Keratinocyte (primary cell): Measurements from ENCODE around the gene TBC1D22B. TPM values are rescaled to one million over a fixed set of nuclear protein-coding genes. Genes with fewer than 3 reads are reported as not detected.

Source experiments
- DNase-seq: peaks from one replicate; pipeline ENCODE4 v3.0.0-alpha.2; 2011; ENCODE audit warnings: low read depth, missing footprints, low spot score
- FAIRE-seq: peaks from 2 replicates; lab custom pipeline; 2011; peaks lifted over from hg19 to GRCh38; lab: Jason Lieb, UNC
- H2AFZ ChIP-seq: 2 replicates; pipeline ENCODE4 v1.6.0; 2012; ENCODE audit warnings: low read length, control low read depth, inconsistent platforms; ENCODE audit not compliant: control insufficient read depth
- H3K27ac ChIP-seq: 2 replicates; pipeline ENCODE4 v1.5.1; 2011; ENCODE audit warnings: low read length; ENCODE audit not compliant: control insufficient read depth, insufficient read depth
- H3K27me3 ChIP-seq: 3 replicates; pipeline ENCODE4 v1.6.0; 2011; ENCODE audit warnings: low read length; ENCODE audit not compliant: control insufficient read depth, insufficient read depth; ENCODE audit errors: extremely low read depth
- H3K36me3 ChIP-seq, 2 experiments: 2 replicates in 1 of 2; 3 replicates in 1 of 2; pipeline ENCODE4 v1.5.1; 2011; ENCODE audit warnings: low read length in 2 of 2, mild to moderate bottlenecking in 1 of 2; ENCODE audit not compliant: control insufficient read depth in 2 of 2, insufficient read depth in 2 of 2; ENCODE audit errors: extremely low read depth in 1 of 2
- H3K4me1 ChIP-seq: 3 replicates; pipeline ENCODE4 v1.5.1; 2011; ENCODE audit warnings: low read length; ENCODE audit not compliant: control insufficient read depth, insufficient read depth; ENCODE audit errors: extremely low read depth
- H3K4me2 ChIP-seq: 3 replicates; pipeline ENCODE4 v1.6.0; 2011; ENCODE audit warnings: low read depth, low read length; ENCODE audit not compliant: control insufficient read depth, insufficient read depth; ENCODE audit errors: extremely low read depth
- H3K4me3 ChIP-seq, 3 experiments: fragments of 200-600 bp in 1 of 3; sonication (generic) in 1 of 3; 2 replicates in 2 of 3; 3 replicates in 1 of 3; pipeline ENCODE4 v1.5.1; 2011 to 2016; ENCODE audit warnings: low read length in 3 of 3, mild to moderate bottlenecking in 3 of 3, control low read depth in 2 of 3, inconsistent platforms in 1 of 3, low read depth in 1 of 3, mixed read lengths in 1 of 3, mixed run types in 1 of 3, moderate library complexity in 1 of 3; ENCODE audit not compliant: control insufficient read depth in 2 of 3, insufficient read depth in 2 of 3; ENCODE audit errors: extremely low read depth in 1 of 3
- H3K79me2 ChIP-seq: 2 replicates; pipeline ENCODE4 v1.6.0; 2012; ENCODE audit warnings: low read length; ENCODE audit not compliant: control insufficient read depth, insufficient read depth
- H3K9ac ChIP-seq: 3 replicates; pipeline ENCODE4 v1.6.0; 2011; ENCODE audit warnings: low read length; ENCODE audit not compliant: control insufficient read depth, insufficient read depth; ENCODE audit errors: extremely low read depth
- H3K9me1 ChIP-seq: 3 replicates; pipeline ENCODE4 v1.6.0; 2011; ENCODE audit warnings: low read length; ENCODE audit not compliant: control insufficient read depth, insufficient read depth; ENCODE audit errors: extremely low read depth
- H3K9me3 ChIP-seq: 2 replicates; pipeline ENCODE4 v1.5.1; 2012; ENCODE audit warnings: low read depth, low read length; ENCODE audit not compliant: control insufficient read depth
- H4K20me1 ChIP-seq: 3 replicates; pipeline ENCODE4 v1.6.0; 2011; ENCODE audit warnings: low read length; ENCODE audit not compliant: control insufficient read depth, insufficient read depth; ENCODE audit errors: extremely low read depth
- EZH2 ChIP-seq: IDR thresholded peaks from one replicate; pipeline ENCODE4 v1.6.1; 2012; ENCODE audit warnings: inconsistent platforms, mild to moderate bottlenecking, low read length, moderate library complexity
- dilution Hi-C: fragments of 300-500 bp; cut with MboI; formaldehyde crosslinking; loops from one replicate; pipeline ENCODE4 v1.7.0; 2020; ENCODE audit warnings: low sequenced_read_pairs; ENCODE audit not compliant: extremely low pct_ligation_motif_present
- polyA plus RNA-seq, 5 experiments: library from polyadenylated mRNA; depleted of rRNA in 3 of 5; stranded (reverse) in 3 of 5; stranded (forward) in 1 of 5; unstranded in 1 of 5; fragments of >200 nt; gene quantifications; 1 replicate in 1 of 5; 2 replicates in 3 of 5; 3 replicates in 1 of 5; pipeline versions ENCODE4 v1.2.1 to v1.2.3, GENCODE V29; 2011 to 2012; ENCODE audit warnings: missing spikeins in 2 of 5, low read depth in 1 of 5, low replicate concordance in 1 of 5
- TF ChIP-seq, protein P1 (sequence below), 3 experiments: IDR thresholded peaks in 1 of 3; conservative IDR thresholded peaks in 1 of 3; optimal IDR thresholded peaks in 1 of 3; 2 replicates in 2 of 3; 3 replicates in 1 of 3; pipeline versions ENCODE3 to v1.5.1; 2011; ENCODE audit warnings: low read length in 3 of 3, mild to moderate bottlenecking in 3 of 3, moderate library complexity in 2 of 3, control low read depth in 1 of 3, inconsistent platforms in 1 of 3; ENCODE audit not compliant: insufficient read depth in 2 of 3; ENCODE audit errors: extremely low read depth in 1 of 3

Gene TBC1D22B
- polyA plus RNA-seq, 1 donor (not counting 4 experiments of a cell fraction or from before 2014, with no cell fraction given) = 5.9 TPM

DNA sequence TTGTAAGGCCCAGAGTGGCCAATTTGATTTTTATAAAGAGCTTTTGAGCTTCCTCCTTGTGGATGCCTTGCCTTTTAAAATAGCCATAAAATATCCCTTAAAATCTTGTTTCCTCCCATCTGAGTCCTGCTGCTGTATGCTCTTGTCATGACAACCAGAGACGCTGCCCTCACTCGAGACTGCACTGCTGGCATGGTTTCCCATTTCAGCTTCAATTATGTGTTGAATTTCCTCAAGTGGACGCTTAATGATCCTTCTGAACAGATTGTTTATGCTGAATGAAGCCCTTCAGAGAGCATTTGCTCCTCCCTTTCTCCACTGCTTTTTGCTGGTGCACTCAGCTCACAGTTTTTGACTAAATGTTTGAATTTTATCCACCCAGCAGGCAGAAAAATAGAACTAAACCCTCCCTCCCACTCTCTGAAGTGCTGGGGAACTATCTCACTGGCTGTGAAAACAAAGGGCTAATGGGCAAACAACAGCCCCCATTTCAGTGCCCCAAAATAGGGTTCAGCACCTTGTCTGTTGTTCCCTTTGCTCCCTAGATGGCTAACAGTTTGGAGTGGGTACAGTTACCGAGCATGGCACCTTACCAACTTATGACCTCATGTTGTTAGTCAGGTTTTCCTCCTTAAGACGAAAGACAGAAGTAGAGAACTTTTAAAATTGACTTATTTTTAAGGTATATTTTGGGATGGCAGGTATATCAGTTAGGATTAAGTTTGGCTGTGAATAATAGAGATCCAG lies 50.7 kb downstream of the TBC1D22B start:
- no peak overlapping the region for H2AFZ ChIP-seq
- H3K9me1 ChIP-seq = no peaks in the 10 kb centered on the region
- no peak overlapping the region for H3K27ac ChIP-seq
- DNase-seq = no peak
- no peaks in the 10 kb centered on the region for H3K79me2 ChIP-seq
- no peak overlapping the region for H3K9ac ChIP-seq
- H3K4me1 ChIP-seq = peaks cover 8% of the 10 kb centered on the region
- H3K36me3 ChIP-seq = peaks cover 9 to 11% of the 10 kb centered on the region in 2 experiments
- no peak for TF ChIP-seq EZH2
- TF ChIP-seq, protein P1, sequence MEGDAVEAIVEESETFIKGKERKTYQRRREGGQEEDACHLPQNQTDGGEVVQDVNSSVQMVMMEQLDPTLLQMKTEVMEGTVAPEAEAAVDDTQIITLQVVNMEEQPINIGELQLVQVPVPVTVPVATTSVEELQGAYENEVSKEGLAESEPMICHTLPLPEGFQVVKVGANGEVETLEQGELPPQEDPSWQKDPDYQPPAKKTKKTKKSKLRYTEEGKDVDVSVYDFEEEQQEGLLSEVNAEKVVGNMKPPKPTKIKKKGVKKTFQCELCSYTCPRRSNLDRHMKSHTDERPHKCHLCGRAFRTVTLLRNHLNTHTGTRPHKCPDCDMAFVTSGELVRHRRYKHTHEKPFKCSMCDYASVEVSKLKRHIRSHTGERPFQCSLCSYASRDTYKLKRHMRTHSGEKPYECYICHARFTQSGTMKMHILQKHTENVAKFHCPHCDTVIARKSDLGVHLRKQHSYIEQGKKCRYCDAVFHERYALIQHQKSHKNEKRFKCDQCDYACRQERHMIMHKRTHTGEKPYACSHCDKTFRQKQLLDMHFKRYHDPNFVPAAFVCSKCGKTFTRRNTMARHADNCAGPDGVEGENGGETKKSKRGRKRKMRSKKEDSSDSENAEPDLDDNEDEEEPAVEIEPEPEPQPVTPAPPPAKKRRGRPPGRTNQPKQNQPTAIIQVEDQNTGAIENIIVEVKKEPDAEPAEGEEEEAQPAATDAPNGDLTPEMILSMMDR (optimal IDR thresholded peaks at IDR 0.05 in 1 of 3, IDR thresholded peaks at IDR 0.05 in 1 of 3, conservative IDR thresholded peaks at IDR 0.05 in 1 of 3; ENCODE audit: extremely low read depth in 1 of 3, insufficient read depth in 2 of 3, low read length in 3 of 3) = no peak
- FAIRE-seq = no peak
- no peaks in the 10 kb centered on the region for H4K20me1 ChIP-seq
- dilution Hi-C loops = no loop called here
- H3K9me3 ChIP-seq = no peaks in the 10 kb centered on the region
- H3K4me2 ChIP-seq = no peak overlapping the region
- no peak overlapping the region for H3K4me3 ChIP-seq
- H3K27me3 ChIP-seq = no peaks in the 10 kb centered on the region

DNA sequence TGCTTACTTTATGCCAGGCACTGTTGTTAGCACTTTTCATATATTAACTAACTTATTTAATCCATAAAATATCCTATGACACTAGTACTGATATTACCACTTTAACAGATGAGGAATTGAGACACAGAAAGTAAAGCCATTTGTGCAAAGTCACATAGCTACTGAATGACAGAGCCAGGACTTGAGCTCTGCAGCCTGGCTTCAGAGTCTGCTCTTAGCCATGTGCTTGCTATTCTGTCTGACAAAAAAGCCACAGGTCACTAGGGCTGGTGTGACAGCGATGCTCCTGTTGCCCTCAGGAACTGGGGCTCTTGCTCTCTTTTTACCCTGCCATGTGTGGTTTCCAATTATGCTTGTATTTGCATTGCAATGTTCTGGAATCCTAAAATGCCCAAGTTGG lies 51.5 kb downstream of the TBC1D22B start:
- Histone ChIP-seq H3K4me2 (no peak overlapping the region), H3K9ac (no peak overlapping the region), H3K36me3 (peaks cover 11 to 15% of the 10 kb centered on the region in 2 experiments), H3K4me1 (peaks cover 8% of the 10 kb centered on the region), H3K9me1 (no peaks in the 10 kb centered on the region), H3K9me3 (no peaks in the 10 kb centered on the region), H3K27ac (no peak overlapping the region), H2AFZ (no peak overlapping the region), H3K27me3 (no peaks in the 10 kb centered on the region), H4K20me1 (no peaks in the 10 kb centered on the region), H3K4me3 (no peak overlapping the region), H3K79me2 (no peaks in the 10 kb centered on the region)
- TF ChIP-seq, protein P1 (optimal IDR thresholded peaks at IDR 0.05 in 1 of 3, IDR thresholded peaks at IDR 0.05 in 1 of 3, conservative IDR thresholded peaks at IDR 0.05 in 1 of 3; ENCODE audit: extremely low read depth in 1 of 3, insufficient read depth in 2 of 3, low read length in 3 of 3) = no peak
- TF ChIP-seq EZH2 = no peak
- dilution Hi-C loops = no loop called here
- FAIRE-seq = no peak
- no peak for DNase-seq
